NCI-H82 (cell line): Measurements from ENCODE around the gene LRRC57.

Experiments used
- DNase-seq: peaks from one replicate; lab custom pipeline; 2025; lab: John Stamatoyannopoulos, UW

LRRC57 gene

DNA sequence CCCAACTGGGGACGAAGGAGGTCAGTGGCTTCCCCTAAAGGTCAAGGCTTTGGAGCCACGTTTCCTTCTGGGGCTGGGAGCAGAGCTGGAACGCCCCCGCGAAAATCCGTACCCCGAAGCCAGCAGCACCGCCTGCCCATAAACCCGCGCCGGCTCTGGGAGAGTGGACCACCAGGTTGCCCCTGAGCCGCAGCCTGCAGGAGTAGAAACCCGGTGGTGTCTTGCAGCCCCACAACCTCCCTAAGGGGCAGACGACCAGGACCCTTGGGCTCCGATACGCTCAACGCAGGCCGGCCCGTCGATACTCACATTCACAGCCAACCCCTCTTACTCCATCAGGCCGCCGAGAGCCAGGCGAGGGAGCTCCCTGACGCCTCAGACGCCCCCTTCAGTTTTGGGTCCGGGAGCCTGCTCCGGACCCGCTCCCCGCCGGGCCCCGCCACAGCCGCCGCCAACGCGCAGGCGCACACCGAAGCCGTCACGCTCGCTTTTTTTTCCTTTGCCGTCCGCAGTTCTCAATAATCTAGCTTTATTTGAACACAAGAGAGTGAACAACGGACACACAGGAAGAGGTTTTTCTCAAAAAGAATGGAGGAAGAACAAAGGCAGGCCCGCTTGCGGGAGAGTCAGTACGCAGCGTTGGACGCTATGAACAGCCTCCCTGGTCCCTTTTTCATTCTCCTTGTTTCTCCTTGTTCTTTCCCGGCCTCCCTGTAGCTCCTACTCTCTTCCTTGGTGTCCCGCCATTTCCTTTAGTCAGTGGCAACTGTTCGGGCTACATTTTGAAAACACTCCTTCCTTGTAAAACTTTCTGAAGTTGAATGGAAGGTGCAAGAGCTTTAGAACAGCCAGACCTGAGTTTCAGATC lies 57.7 kb downstream of the LRRC57 start, which contains the start of gene ZNF106:
TSS of gene ZNF106 (minus strand) at position 471 of the 868 bp plus-strand sequence. CDS start 18,852 bp downstream, outside the sequence.
- peak; percentile 92 for DNase-seq

DNA sequence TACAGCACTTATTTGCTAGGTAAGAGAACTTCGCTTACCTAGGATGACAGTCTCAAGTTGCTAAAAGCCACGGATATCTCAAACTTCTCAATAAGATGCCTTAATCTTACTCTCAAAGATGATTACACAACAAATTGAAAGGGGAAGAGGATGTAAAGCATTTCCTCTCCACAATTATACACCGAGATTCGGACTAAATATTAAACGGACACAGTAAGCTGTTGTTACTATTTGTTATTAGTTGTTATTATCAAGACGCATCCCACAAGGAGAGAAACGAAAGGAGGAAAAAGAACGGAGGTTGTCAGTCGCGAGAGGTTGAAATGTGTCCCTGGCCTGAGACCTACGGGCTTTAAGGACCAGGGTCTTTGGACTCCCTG lies 58.3 kb downstream of the LRRC57 start:
- DNase-seq, result no peak
